Measurements from ENCODE around the gene CYP11A1.

Gene CYP11A1

GRCh38 chr15:74315626-74316025 is 51.8 kb downstream of the CYP11A1 start:
- no peak overlapping the region for H3K27ac ChIP-seq
- no peak for TF ChIP-seq CTCF (conservative IDR thresholded peaks at IDR 0.05)
- no peak for TF ChIP-seq ZFX (IDR thresholded peaks at IDR 0.05)

- TF ChIP-seq CTCF (conservative IDR thresholded peaks at IDR 0.05) (no peak), ZFX (IDR thresholded peaks at IDR 0.05) (no peak)
- H3K27ac ChIP-seq, result no peak overlapping the region
Observed at GRCh38 chr15:74314795-74315438, 52.5 kb downstream of the CYP11A1 start.

- no peak overlapping the region for H3K27ac ChIP-seq
- no peak for TF ChIP-seq ZFX (IDR thresholded peaks at IDR 0.05)
- no peak for TF ChIP-seq CTCF (conservative IDR thresholded peaks at IDR 0.05)
Observed at GRCh38 chr15:74313889-74314288, 53.6 kb downstream of the CYP11A1 start.

GRCh38 chr15:74312445-74313007 is 54.9 kb downstream of the CYP11A1 start:
- TF ChIP-seq CTCF (conservative IDR thresholded peaks at IDR 0.05) (no peak), ZFX (IDR thresholded peaks at IDR 0.05) (no peak)
- H3K27ac ChIP-seq, result no peak overlapping the region

- no peak overlapping the region for H3K27ac ChIP-seq
- TF ChIP-seq ZFX (IDR thresholded peaks at IDR 0.05) (no peak), CTCF (conservative IDR thresholded peaks at IDR 0.05) (peak; percentile 85)
Observed at GRCh38 chr15:74311734-74312444, 55.6 kb downstream of the CYP11A1 start.

GRCh38 chr15:74307827-74308811 is 59.3 kb downstream of the CYP11A1 start:
- no peak overlapping the region for H3K27ac ChIP-seq
- TF ChIP-seq CTCF (conservative IDR thresholded peaks at IDR 0.05) (peak; percentile 87), ZFX (IDR thresholded peaks at IDR 0.05) (no peak)
